ENCODE results near the gene PASK. TPM values are rescaled to one million over a fixed set of nuclear protein-coding genes. Genes with fewer than 3 reads are reported as not detected.
"Not testable (repeated sequence)": the region's sequence is repeated elsewhere in the genome, so short reads cannot be mapped to it uniquely, and the experiment has no call there.

The PASK gene
- 0.38 and 2.1 TPM in 2 replicates for total RNA-seq (2014; rRNA removed; shearing (Covaris generic))
- 0.56 and 0.91 TPM in 2 replicates for polyA plus RNA-seq (2016; fragmentation: Nextera tagmentation; extraction: Ambion mirVana)

DNA sequence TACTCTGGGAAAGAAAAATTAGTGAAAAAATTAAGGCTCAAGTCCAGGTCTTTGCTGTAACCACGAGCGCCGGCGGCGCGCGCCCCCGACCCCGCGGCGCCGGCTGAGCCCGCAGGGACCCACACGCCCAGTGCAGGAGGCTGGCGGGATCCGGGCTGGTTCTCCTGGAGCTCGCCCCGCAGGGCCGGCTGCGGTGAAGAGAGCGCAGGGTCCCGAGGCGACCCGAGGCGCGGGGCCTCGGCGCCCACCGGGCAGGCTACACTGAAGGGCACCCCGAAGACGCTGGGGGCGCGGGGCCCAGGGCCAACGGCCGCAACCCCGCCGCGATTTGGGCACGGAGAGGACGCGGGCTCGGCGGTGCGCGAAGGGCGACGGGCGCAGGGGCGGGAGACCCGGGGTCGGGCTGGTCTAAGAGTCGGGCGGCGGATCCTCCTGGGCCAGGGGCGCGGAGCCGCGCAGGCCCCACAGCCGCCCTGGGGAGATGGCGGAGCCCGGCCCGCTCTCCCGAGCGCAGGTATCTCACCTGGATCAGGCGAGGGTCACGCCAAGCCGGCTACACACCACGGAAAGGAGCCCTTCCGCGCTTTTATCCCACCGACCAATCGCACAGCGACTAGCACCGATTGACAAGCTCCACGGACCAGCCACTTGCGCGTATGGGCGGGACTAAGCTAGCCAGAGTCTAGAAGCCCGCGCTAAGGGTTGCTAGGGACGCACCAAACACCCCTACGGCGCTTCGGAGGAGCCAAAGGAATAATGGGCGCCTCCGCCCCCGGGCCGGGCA, at the start of gene PASK:
TSS of gene PASK (minus strand) at position 582 of the 784 bp plus-strand sequence. CDS start 6,440 bp downstream, outside the sequence.
- TF ChIP-seq EZH2 (IDR thresholded peaks at IDR 0.05; ENCODE audit: insufficient read depth, poor library complexity, severe bottlenecking) (no peak), EZH2phosphoT487 (IDR thresholded peaks at IDR 0.05; ENCODE audit: insufficient read depth, low read depth) (no peak)

DNA sequence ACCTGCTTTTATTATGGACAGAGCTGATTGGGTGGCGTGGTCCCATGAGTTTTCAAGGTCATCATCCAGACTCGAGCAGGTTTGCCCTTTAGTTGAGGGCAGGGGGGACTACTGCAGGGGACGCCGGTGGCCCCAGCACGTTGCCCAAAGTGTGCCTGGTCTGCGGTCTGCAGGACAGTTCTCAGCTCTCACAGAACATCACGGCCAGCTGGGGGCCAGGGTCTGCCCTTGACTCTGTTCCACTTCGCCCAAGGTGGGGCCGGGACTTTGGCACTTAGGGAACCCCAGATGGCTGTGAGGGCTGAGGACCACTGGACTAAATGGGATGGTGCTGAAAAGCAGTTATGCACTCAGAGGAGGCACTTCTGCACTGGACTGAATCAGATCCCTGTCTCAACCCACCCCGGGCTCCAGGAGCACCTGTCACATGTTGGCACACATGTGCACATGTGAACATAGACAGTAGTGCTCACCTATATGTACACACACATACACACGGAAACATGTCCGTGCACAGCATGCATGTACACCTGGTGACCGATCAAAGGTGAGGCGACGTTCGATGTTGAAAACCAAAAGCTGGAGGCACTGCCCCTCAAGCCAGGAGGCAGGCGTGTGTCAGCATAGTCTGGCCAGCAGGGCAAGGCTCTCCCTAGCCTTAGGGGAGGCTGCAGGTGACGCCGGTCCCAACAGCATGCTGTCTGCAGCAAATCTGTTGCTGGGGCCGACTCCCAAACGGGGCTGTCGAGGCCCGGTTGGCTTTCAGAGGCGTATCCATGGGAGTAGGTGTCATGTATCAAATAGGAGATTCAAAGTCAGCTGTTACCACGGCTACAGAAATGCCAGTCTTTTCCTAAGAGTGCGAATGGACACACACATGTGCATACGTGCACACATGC, 49.4 kb upstream of the PASK start:
- Histone ChIP-seq H2AFZ (no peak overlapping the region), H3K9ac (no peak overlapping the region), H3K27ac (no peak overlapping the region), H3K4me2 (ENCODE audit: unreplicated experiment) (no peak overlapping the region), H3K27me3 (replicated peaks; ENCODE audit: insufficient read depth) (no peaks in the 10 kb centered on the region), H3K9me2 (ENCODE audit: insufficient read depth) (no peaks in the 10 kb centered on the region), H3K4me1 (ENCODE audit: insufficient read depth) (no peaks in the 10 kb centered on the region), H3F3A (ENCODE audit: insufficient read depth) (no peaks in the 10 kb centered on the region), H3K79me2 (ENCODE audit: insufficient read depth) (no peaks in the 10 kb centered on the region), H4K20me1 (ENCODE audit: insufficient read depth) (no peaks in the 10 kb centered on the region), H3K9me3 (ENCODE audit: low read depth) (no peaks in the 10 kb centered on the region), H3K36me3 (ENCODE audit: low read depth) (no peaks in the 10 kb centered on the region), H3K4me3 (no peak overlapping the region)
- in situ Hi-C loops (cut with MboI), result no loop called here
- 67 to 69% methylated on average over 27 of the region's 27 CpGs for WGBS, 2 experiments (ENCODE audit: low coverage in 1 of 2, low lambda C conversion rate in 2 of 2, missing lambda C conversion rate in 2 of 2)
- TF ChIP-seq EZH2phosphoT487 (IDR thresholded peaks at IDR 0.05; ENCODE audit: insufficient read depth, low read depth), result no peak
- TF ChIP-seq EZH2 (IDR thresholded peaks at IDR 0.05; ENCODE audit: insufficient read depth, poor library complexity, severe bottlenecking), result no peak
- DNase-seq, result no peak

More for the DNA sequence above, at the start of gene PASK:
- Histone ChIP-seq H3K79me2 (ENCODE audit: insufficient read depth) (peaks cover 24% of the 10 kb centered on the region), H3K9me2 (ENCODE audit: insufficient read depth) (no peaks in the 10 kb centered on the region), H3F3A (ENCODE audit: insufficient read depth) (peaks cover under 1% of the 10 kb centered on the region; the same call in 1 of the 2 replicates), H3K27ac (no peak within 1 kb of the TSS), H3K9ac (peak within 1 kb of the TSS; percentile 88), H3K27me3 (replicated peaks; ENCODE audit: insufficient read depth) (no peaks in the 10 kb centered on the region), H4K20me1 (ENCODE audit: insufficient read depth) (no peaks in the 10 kb centered on the region), H3K9me3 (ENCODE audit: low read depth) (no peaks in the 10 kb centered on the region), H3K4me2 (ENCODE audit: unreplicated experiment) (peak within 1 kb of the TSS; percentile 89), H2AFZ (peak within 1 kb of the TSS; percentile 91), H3K4me3 (peak within 1 kb of the TSS; percentile 88), H3K4me1 (ENCODE audit: insufficient read depth) (0 out of 2 replicates have a peak, but pooled peaks cover 4% of the 10 kb centered on the region), H3K36me3 (ENCODE audit: low read depth) (no peaks in the 10 kb centered on the region)
- 0 to 2% methylated on average over 64 to 71 of the region's 88 CpGs for WGBS, 2 experiments (ENCODE audit: low coverage in 1 of 2, low lambda C conversion rate in 2 of 2, missing lambda C conversion rate in 2 of 2)
- DNase-seq, result peak; percentile 98
- in situ Hi-C loops (cut with MboI), result no loop called here

DNA sequence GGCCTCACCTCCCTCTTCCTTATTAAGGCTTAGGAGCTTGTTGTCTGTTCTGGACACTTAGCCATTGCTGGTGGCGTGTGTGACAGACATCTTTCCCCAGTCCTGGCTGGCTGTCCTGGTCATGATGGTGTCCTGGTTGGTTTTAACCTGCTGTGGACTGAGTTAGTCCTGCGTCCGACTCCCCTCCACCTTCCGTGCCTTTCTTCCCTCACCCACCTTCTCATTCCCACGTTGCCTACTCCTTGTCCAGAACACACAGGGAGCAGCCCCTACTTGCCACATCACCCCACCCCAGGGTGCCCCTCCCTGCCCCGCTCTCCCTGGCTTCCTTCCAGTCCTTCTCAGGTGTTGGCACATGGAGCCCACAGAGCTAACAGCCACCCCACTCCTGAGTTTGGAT, 48.7 kb upstream of the PASK start:
- WGBS, 2 experiments (ENCODE audit: low coverage in 1 of 2, low lambda C conversion rate in 2 of 2, missing lambda C conversion rate in 2 of 2), result 65 to 69% methylated on average over 6 of the region's 6 CpGs
- H3K9ac ChIP-seq, result no peak overlapping the region
- no peaks in the 10 kb centered on the region for H4K20me1 ChIP-seq (ENCODE audit: insufficient read depth)
- H3K9me3 ChIP-seq (ENCODE audit: low read depth), result no peaks in the 10 kb centered on the region
- H3K4me2 ChIP-seq (ENCODE audit: unreplicated experiment), result no peak overlapping the region
- no peaks in the 10 kb centered on the region for H3K36me3 ChIP-seq (ENCODE audit: low read depth)
- H3K4me1 ChIP-seq (ENCODE audit: insufficient read depth), result no peaks in the 10 kb centered on the region
- TF ChIP-seq EZH2phosphoT487 (IDR thresholded peaks at IDR 0.05; ENCODE audit: insufficient read depth, low read depth), result no peak
- no peak for TF ChIP-seq EZH2 (IDR thresholded peaks at IDR 0.05; ENCODE audit: insufficient read depth, poor library complexity, severe bottlenecking)
- no peak overlapping the region for H3K4me3 ChIP-seq
- H3K27ac ChIP-seq, result no peak overlapping the region
- no peaks in the 10 kb centered on the region for H3K79me2 ChIP-seq (ENCODE audit: insufficient read depth)
- no peak for DNase-seq
- H3F3A ChIP-seq (ENCODE audit: insufficient read depth), result no peaks in the 10 kb centered on the region
- in situ Hi-C loops (cut with MboI), result no loop called here
- H3K27me3 ChIP-seq (replicated peaks; ENCODE audit: insufficient read depth), result no peaks in the 10 kb centered on the region
- H3K9me2 ChIP-seq (ENCODE audit: insufficient read depth), result no peaks in the 10 kb centered on the region
- H2AFZ ChIP-seq, result no peak overlapping the region

DNA sequence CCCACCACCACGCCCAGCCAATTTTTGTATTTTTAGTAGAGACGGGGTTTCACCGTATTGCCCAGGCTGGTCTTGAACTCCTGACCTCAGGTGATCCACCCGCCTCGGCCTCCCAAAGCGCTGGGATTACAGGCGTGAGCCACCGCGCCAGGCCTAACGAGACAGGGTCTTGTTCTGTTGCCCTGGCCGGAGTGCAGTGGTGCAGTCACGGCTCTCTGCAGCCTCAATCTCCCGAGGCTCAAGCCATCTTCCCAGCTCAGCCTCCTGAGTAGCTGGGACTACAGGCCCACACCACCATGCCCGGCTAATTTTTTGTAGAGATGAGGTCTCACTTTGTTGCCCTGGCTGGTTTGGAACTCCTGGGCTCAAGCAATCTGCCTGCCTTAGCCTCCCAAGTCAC, 48.0 kb upstream of the PASK start:
- H3K4me1 ChIP-seq (ENCODE audit: insufficient read depth); H3K4me3 ChIP-seq; H4K20me1 ChIP-seq (ENCODE audit: insufficient read depth); DNase-seq; H3K4me2 ChIP-seq (ENCODE audit: unreplicated experiment); H3K27ac ChIP-seq; H3K27me3 ChIP-seq (replicated peaks; ENCODE audit: insufficient read depth); H3K36me3 ChIP-seq (ENCODE audit: low read depth); H3K9me3 ChIP-seq (ENCODE audit: low read depth); H3K9me2 ChIP-seq (ENCODE audit: insufficient read depth); H3K79me2 ChIP-seq (ENCODE audit: insufficient read depth); H2AFZ ChIP-seq; H3K9ac ChIP-seq; in situ Hi-C loops (cut with MboI); H3F3A ChIP-seq (ENCODE audit: insufficient read depth): not testable (repeated sequence)
- WGBS, 2 experiments (ENCODE audit: low coverage in 1 of 2, low lambda C conversion rate in 2 of 2, missing lambda C conversion rate in 2 of 2), result 88 to 91% methylated on average over 14 of the region's 14 CpGs
